ENCODE measurements around the gene ZNF689. TPM values are rescaled to one million over a fixed set of nuclear protein-coding genes. Genes with fewer than 3 reads are reported as not detected.

The ZNF689 gene
- total RNA-seq, 2 donors from 2014 or later, result 13.4 to 17.8 TPM

GRCh38 chr16:30581457-30581856 is 28.7 kb downstream of the ZNF689 start:
- H3K4me1 ChIP-seq (replicated peaks), result peaks cover 3% of the 10 kb centered on the region
- intact Hi-C loops (cut with DNase I), result no loop called here
- H3K9me3 ChIP-seq, result no peaks in the 10 kb centered on the region
- no peak for DNase-seq (ENCODE audit: low spot score)
- WGBS, result 88% methylated on average over 7 of the region's 7 CpGs
- peaks cover 0 to 3% of the 10 kb centered on the region in 2 donors for H3K36me3 ChIP-seq
- TF ChIP-seq CTCF (IDR thresholded peaks at IDR 0.05) (no peak), POLR2A (IDR thresholded peaks at IDR 0.05) (no peak), POLR2AphosphoS5 (IDR thresholded peaks at IDR 0.05) (no peak)
- H3K27ac ChIP-seq, result no peak overlapping the region
- H3K27me3 ChIP-seq (replicated peaks; ENCODE audit: insufficient read depth), result no peaks in the 10 kb centered on the region
- no peak overlapping the region for H3K4me3 ChIP-seq

- H3K36me3 ChIP-seq, result peaks cover 0 to 3% of the 10 kb centered on the region in 2 donors
- TF ChIP-seq CTCF (IDR thresholded peaks at IDR 0.05) (no peak), POLR2A (IDR thresholded peaks at IDR 0.05) (no peak), POLR2AphosphoS5 (IDR thresholded peaks at IDR 0.05) (no peak)
- intact Hi-C loops (cut with DNase I), result loop anchor here (5.0 kb wide), 1 partner anchor 78 kb away; the partner anchor contains the start of gene PRR14
- H3K9me3 ChIP-seq, result no peaks in the 10 kb centered on the region
- no peak for DNase-seq (ENCODE audit: low spot score)
- H3K4me3 ChIP-seq, result no peak overlapping the region
- H3K27me3 ChIP-seq (replicated peaks; ENCODE audit: insufficient read depth), result no peaks in the 10 kb centered on the region
- H3K4me1 ChIP-seq (replicated peaks), result peaks cover 6% of the 10 kb centered on the region
- H3K27ac ChIP-seq, result no peak overlapping the region
- WGBS, result 75% methylated on average over 1 of the region's 1 CpG
These were observed 35.5 kb downstream of the ZNF689 start for GRCh38 chr16:30574678-30575077.

GRCh38 chr16:30571445-30572322 is 38.5 kb downstream of the ZNF689 start, which contains the start of gene ZNF688:
Gene ZNF688, minus strand, starts transcription at chr16:30571714. Its CDS starts 85 bp downstream, at chr16:30571629.
- peak within 1 kb of the TSS; percentile 97 to 98 for H3K27ac ChIP-seq
- WGBS, result under 1% methylated on average over 56 of the region's 67 CpGs
- DNase-seq (ENCODE audit: low spot score), result peak; percentile 97
- intact Hi-C loops (cut with DNase I), result loop anchor here (5.0 kb wide), 1 partner anchor 81 kb away; the partner anchor contains the start of gene PRR14
- peak; percentile 95 for TF ChIP-seq POLR2AphosphoS5 (IDR thresholded peaks at IDR 0.05)
- TF ChIP-seq POLR2A (IDR thresholded peaks at IDR 0.05), result peak; percentile 57
- TF ChIP-seq CTCF (IDR thresholded peaks at IDR 0.05), result peak in 2 of 4 experiments; percentile 9 to 18
- peaks cover 6% of the 10 kb centered on the region for H3K4me1 ChIP-seq (replicated peaks)
- H3K9me3 ChIP-seq, result no peaks in the 10 kb centered on the region
- H3K36me3 ChIP-seq, result no peaks in the 10 kb centered on the region
- H3K4me3 ChIP-seq, result peak within 1 kb of the TSS; percentile 65 to 77
- no peaks in the 10 kb centered on the region for H3K27me3 ChIP-seq (replicated peaks; ENCODE audit: insufficient read depth)

- Histone ChIP-seq H3K4me3 (peak overlapping the region; percentile 65 to 77), H3K4me1 (replicated peaks) (peaks cover 6% of the 10 kb centered on the region), H3K27ac (peak overlapping the region; percentile 97 to 98), H3K27me3 (replicated peaks; ENCODE audit: insufficient read depth) (no peaks in the 10 kb centered on the region), H3K36me3 (no peaks in the 10 kb centered on the region), H3K9me3 (no peaks in the 10 kb centered on the region)
- DNase-seq (ENCODE audit: low spot score), result peak; percentile 22
- intact Hi-C loops (cut with DNase I), result loop anchor here (5.0 kb wide), 1 partner anchor 81 kb away; the partner anchor contains the start of gene PRR14
- TF ChIP-seq CTCF (IDR thresholded peaks at IDR 0.05), result no peak
- no peak for TF ChIP-seq POLR2AphosphoS5 (IDR thresholded peaks at IDR 0.05)
- no peak for TF ChIP-seq POLR2A (IDR thresholded peaks at IDR 0.05)
- 6% methylated on average over 22 of the region's 22 CpGs for WGBS
These were observed 39.3 kb downstream of the ZNF689 start for GRCh38 chr16:30570636-30571444.
